PC-3 (cell line): ENCODE measurements around the gene BICRA.
"Not testable (repeated sequence)": the region's sequence is repeated elsewhere in the genome, so short reads cannot be mapped to it uniquely, and the experiment has no call there.

Experiments used
- EZH2 ChIP-seq: fragments of 300-600 bp; sonication (generic); IDR thresholded peaks from one replicate; pipeline ENCODE4 v1.6.1; 2017; ENCODE audit warnings: antibody characterized with exemption, mild to moderate bottlenecking, low read length; ENCODE audit not compliant: unreplicated experiment
- EZH2phosphoT487 ChIP-seq: fragments of 300-600 bp; sonication (generic); IDR thresholded peaks from 2 replicates; pipeline ENCODE4 v1.6.1; 2018; ENCODE audit warnings: mild to moderate bottlenecking, antibody characterized with exemption, low read length, borderline replicate concordance
- TF ChIP-seq, protein P1 (sequence below): fragments of 300-600 bp; sonication (generic); conservative IDR thresholded peaks from 2 replicates; pipeline ENCODE4 v1.5.1; 2017; ENCODE audit warnings: antibody characterized with exemption, low read depth, mild to moderate bottlenecking, low read length

DNA sequence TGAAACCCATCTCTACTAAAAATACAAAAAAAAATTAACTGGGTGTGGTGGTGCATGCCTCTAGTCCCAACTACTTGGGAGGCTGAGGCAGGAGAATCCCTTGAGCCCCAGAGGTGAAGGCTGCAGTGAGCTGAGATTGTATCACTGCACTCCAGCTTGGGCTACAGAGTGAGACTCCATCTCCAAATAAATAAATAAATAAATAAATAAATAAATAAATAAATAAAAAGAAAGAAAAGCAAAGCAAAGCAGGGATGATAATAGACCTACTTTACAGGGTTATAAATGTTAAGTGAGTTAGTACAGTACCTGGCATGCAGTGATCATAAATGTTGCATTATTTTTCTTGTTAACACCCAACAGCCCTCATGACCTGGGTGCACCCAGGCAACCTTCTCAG is 105.9 kb downstream of the BICRA start:
- TF ChIP-seq, protein P1, sequence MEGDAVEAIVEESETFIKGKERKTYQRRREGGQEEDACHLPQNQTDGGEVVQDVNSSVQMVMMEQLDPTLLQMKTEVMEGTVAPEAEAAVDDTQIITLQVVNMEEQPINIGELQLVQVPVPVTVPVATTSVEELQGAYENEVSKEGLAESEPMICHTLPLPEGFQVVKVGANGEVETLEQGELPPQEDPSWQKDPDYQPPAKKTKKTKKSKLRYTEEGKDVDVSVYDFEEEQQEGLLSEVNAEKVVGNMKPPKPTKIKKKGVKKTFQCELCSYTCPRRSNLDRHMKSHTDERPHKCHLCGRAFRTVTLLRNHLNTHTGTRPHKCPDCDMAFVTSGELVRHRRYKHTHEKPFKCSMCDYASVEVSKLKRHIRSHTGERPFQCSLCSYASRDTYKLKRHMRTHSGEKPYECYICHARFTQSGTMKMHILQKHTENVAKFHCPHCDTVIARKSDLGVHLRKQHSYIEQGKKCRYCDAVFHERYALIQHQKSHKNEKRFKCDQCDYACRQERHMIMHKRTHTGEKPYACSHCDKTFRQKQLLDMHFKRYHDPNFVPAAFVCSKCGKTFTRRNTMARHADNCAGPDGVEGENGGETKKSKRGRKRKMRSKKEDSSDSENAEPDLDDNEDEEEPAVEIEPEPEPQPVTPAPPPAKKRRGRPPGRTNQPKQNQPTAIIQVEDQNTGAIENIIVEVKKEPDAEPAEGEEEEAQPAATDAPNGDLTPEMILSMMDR = not testable (repeated sequence)
- TF ChIP-seq EZH2, EZH2phosphoT487: not testable (repeated sequence)
